ENCODE measurements around the gene SSTR3.

Gene SSTR3

DNA sequence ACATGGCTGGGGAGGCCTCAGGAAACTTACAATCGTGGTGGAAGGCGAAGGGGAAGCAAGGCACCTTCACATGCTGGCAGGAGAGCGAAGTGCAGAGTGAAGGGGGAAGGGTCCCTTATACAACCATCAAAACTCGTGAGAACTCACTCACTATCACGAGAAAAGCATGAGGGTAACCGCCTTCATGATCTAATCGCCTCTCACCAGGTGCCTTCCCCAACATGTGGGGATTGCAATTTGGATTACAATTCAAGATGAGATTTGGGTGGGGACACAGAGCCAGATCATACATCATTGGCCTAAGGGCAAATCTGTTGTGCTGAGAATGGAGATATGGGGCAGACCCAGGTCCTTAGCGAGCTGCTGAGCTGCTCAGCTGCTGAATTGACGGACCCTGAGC is 37.3 kb downstream of the SSTR3 start:
- Histone ChIP-seq H3F3A (ENCODE audit: insufficient read depth, low read length) (no peaks in the 10 kb centered on the region), H3K9ac (ENCODE audit: low read length) (no peak overlapping the region), H3K27me3 (replicated peaks; ENCODE audit: insufficient read depth, low read length) (peaks cover 75% of the 10 kb centered on the region), H3K79me2 (ENCODE audit: low read length) (no peaks in the 10 kb centered on the region), H3K36me3 (replicated peaks; ENCODE audit: insufficient read depth, low read length) (no peaks in the 10 kb centered on the region), H4K20me1 (ENCODE audit: insufficient read depth, low read length) (no peaks in the 10 kb centered on the region), H3K9me2 (replicated peaks; ENCODE audit: insufficient read depth, low read length) (no peaks in the 10 kb centered on the region), H3K4me2 (ENCODE audit: low read depth, low read length) (no peak overlapping the region), H3K4me3 (ENCODE audit: low read length) (no peak overlapping the region), H3K9me3 (replicated peaks; ENCODE audit: insufficient read depth, low read length) (no peaks in the 10 kb centered on the region), H2AFZ (ENCODE audit: low read length) (no peak overlapping the region), H3K27ac (ENCODE audit: low read length) (no peak overlapping the region), H3K4me1 (ENCODE audit: low read length) (no peaks in the 10 kb centered on the region)
- DNase-seq: no peak
- TF ChIP-seq EZH2phosphoT487 (IDR thresholded peaks at IDR 0.05; ENCODE audit: low read length) (no peak), EZH2 (optimal IDR thresholded peaks at IDR 0.05; ENCODE audit: low read depth, low read length) (no peak)
- TF ChIP-seq, protein P1, sequence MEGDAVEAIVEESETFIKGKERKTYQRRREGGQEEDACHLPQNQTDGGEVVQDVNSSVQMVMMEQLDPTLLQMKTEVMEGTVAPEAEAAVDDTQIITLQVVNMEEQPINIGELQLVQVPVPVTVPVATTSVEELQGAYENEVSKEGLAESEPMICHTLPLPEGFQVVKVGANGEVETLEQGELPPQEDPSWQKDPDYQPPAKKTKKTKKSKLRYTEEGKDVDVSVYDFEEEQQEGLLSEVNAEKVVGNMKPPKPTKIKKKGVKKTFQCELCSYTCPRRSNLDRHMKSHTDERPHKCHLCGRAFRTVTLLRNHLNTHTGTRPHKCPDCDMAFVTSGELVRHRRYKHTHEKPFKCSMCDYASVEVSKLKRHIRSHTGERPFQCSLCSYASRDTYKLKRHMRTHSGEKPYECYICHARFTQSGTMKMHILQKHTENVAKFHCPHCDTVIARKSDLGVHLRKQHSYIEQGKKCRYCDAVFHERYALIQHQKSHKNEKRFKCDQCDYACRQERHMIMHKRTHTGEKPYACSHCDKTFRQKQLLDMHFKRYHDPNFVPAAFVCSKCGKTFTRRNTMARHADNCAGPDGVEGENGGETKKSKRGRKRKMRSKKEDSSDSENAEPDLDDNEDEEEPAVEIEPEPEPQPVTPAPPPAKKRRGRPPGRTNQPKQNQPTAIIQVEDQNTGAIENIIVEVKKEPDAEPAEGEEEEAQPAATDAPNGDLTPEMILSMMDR (IDR thresholded peaks at IDR 0.05; ENCODE audit: low read length): no peak

DNA sequence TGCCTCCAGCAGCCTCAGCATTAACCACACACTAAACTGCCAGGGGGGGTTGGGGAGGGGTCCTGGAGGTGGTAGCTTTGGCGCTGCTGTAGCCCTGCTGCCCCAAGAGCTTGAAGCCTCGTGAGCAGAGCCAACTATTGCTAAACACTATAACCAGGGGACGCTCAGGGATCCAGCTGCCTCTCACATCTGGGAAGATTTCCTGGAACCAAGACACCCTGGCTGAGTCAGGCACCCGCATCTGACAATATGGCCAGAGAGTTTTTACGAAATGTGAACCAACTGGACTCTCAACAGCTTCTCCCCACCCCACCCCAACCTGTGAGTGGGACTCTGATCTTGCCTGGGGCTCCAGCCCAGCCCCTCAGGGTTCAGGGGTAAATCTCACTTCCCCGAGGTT is 38.6 kb downstream of the SSTR3 start:
- Histone ChIP-seq H3K9me2 (replicated peaks; ENCODE audit: insufficient read depth, low read length) (no peaks in the 10 kb centered on the region), H3K9ac (ENCODE audit: low read length) (no peak overlapping the region), H3K9me3 (replicated peaks; ENCODE audit: insufficient read depth, low read length) (no peaks in the 10 kb centered on the region), H2AFZ (ENCODE audit: low read length) (no peak overlapping the region), H3K36me3 (replicated peaks; ENCODE audit: insufficient read depth, low read length) (no peaks in the 10 kb centered on the region), H3K79me2 (ENCODE audit: low read length) (no peaks in the 10 kb centered on the region), H3K27ac (ENCODE audit: low read length) (no peak overlapping the region), H3K4me3 (ENCODE audit: low read length) (no peak overlapping the region), H3F3A (ENCODE audit: insufficient read depth, low read length) (no peaks in the 10 kb centered on the region), H3K27me3 (replicated peaks; ENCODE audit: insufficient read depth, low read length) (peaks cover 75% of the 10 kb centered on the region), H3K4me2 (ENCODE audit: low read depth, low read length) (no peak overlapping the region), H4K20me1 (ENCODE audit: insufficient read depth, low read length) (no peaks in the 10 kb centered on the region), H3K4me1 (ENCODE audit: low read length) (no peaks in the 10 kb centered on the region)
- no peak for DNase-seq
- TF ChIP-seq EZH2 (optimal IDR thresholded peaks at IDR 0.05; ENCODE audit: low read depth, low read length): no peak
- no peak for TF ChIP-seq EZH2phosphoT487 (IDR thresholded peaks at IDR 0.05; ENCODE audit: low read length)
- TF ChIP-seq, protein P1 (IDR thresholded peaks at IDR 0.05; ENCODE audit: low read length): no peak

DNA sequence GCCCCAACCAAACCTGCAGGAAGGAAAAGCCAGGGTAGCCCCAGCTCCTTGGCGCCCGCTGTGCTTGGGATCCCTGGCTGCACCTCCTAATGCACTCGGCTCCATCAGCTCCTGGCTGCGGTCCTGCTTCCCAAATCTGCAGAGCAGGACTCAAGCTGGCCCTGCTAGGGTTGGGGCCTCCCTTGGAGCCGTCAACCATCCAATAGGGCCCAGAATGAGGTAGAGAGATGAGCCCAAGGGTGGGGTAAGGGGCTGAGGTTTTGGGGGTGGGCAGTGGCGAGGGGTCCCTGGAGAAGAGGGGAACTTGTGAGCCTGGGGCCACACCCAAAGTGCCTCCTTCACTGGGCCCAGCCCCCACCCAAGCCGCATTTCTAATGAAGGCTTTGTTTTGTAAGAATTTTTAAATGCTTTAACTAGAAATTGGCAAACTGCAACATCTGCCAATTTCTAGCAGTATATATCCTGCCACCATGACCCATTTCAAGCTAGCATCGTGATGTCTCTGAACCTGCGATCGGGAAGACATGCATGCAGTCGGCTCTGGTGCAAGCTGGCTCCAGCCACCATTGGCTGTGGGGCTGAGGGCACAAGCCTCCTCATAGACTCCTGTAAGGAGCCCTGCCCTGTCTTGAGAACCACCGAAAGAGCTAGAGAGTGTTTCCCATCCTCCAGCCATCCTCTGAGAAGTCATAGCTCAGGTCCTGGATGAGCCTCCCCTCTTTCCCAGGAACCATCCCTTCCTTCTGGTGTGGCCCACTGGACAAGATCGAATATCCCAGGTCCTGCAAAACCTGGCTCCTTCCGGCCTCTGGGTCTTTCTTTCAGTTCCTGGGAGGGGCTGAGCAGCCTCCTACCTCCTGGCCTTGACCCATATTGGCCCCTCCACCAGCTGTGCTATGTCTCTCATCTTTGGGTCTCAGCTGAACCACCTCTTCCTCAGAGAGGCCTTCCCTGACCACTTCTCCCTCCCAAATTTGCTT is 39.7 kb downstream of the SSTR3 start:
- H4K20me1 ChIP-seq (ENCODE audit: insufficient read depth, low read length): no peaks in the 10 kb centered on the region
- no peaks in the 10 kb centered on the region for H3K9me2 ChIP-seq (replicated peaks; ENCODE audit: insufficient read depth, low read length)
- no peak overlapping the region for H3K4me2 ChIP-seq (ENCODE audit: low read depth, low read length)
- no peaks in the 10 kb centered on the region for H3F3A ChIP-seq (ENCODE audit: insufficient read depth, low read length)
- no peak overlapping the region for H3K9ac ChIP-seq (ENCODE audit: low read length)
- H3K27me3 ChIP-seq (replicated peaks; ENCODE audit: insufficient read depth, low read length): peaks cover 64% of the 10 kb centered on the region
- no peak overlapping the region for H3K4me3 ChIP-seq (ENCODE audit: low read length)
- H3K4me1 ChIP-seq (ENCODE audit: low read length): peaks cover 8% of the 10 kb centered on the region
- H3K9me3 ChIP-seq (replicated peaks; ENCODE audit: insufficient read depth, low read length): no peaks in the 10 kb centered on the region
- no peaks in the 10 kb centered on the region for H3K79me2 ChIP-seq (ENCODE audit: low read length)
- DNase-seq: no peak
- no peak overlapping the region for H2AFZ ChIP-seq (ENCODE audit: low read length)
- no peaks in the 10 kb centered on the region for H3K36me3 ChIP-seq (replicated peaks; ENCODE audit: insufficient read depth, low read length)
- TF ChIP-seq, protein P1 (IDR thresholded peaks at IDR 0.05; ENCODE audit: low read length): no peak
- no peak for TF ChIP-seq EZH2 (optimal IDR thresholded peaks at IDR 0.05; ENCODE audit: low read depth, low read length)
- no peak for TF ChIP-seq EZH2phosphoT487 (IDR thresholded peaks at IDR 0.05; ENCODE audit: low read length)
- H3K27ac ChIP-seq (ENCODE audit: low read length): no peak overlapping the region

All from MM.1S (cell line).